DOHH2 (cell line): ENCODE results near the gene DCTN5.

Experiments
- H3F3A ChIP-seq: fragments of 200-600 bp; sonication (generic), shearing (Covaris generic); 2 replicates; pipeline ENCODE4 v1.6.0; 2016; ENCODE audit warnings: antibody characterized with exemption, mild to moderate bottlenecking; ENCODE audit not compliant: control insufficient read depth, insufficient read depth
- H3K27ac ChIP-seq: fragments of 200-600 bp; sonication (generic); 2 replicates; pipeline ENCODE4 v1.5.1; 2014; ENCODE audit warnings: low read depth, mild to moderate bottlenecking, low read length, moderate library complexity
- H3K27me3 ChIP-seq: fragments of 200-600 bp; sonication (generic); 2 replicates; pipeline ENCODE4 v1.6.1; 2014; ENCODE audit warnings: mild to moderate bottlenecking, low read length, mixed read lengths; ENCODE audit not compliant: control insufficient read depth
- H3K36me3 ChIP-seq: fragments of 200-600 bp; sonication (generic); 2 replicates; pipeline ENCODE4 v1.6.1; 2014; ENCODE audit warnings: mild to moderate bottlenecking, low read length, moderate library complexity, mixed read lengths; ENCODE audit not compliant: control insufficient read depth
- H3K4me1 ChIP-seq: fragments of 200-600 bp; sonication (generic); 2 replicates; pipeline ENCODE4 v1.6.1; 2014; ENCODE audit warnings: mild to moderate bottlenecking, low read length, mixed read lengths; ENCODE audit not compliant: control insufficient read depth
- H3K4me2 ChIP-seq: fragments of 200-600 bp; sonication (generic); 2 replicates; pipeline ENCODE4 v1.6.0; 2014; ENCODE audit warnings: mild to moderate bottlenecking, low read length, moderate library complexity
- H3K4me3 ChIP-seq: fragments of 200-600 bp; sonication (generic); 2 replicates; pipeline ENCODE4 v1.5.1; 2014; ENCODE audit warnings: mild to moderate bottlenecking, low read length, mixed read lengths
- H3K79me2 ChIP-seq: fragments of 200-600 bp; sonication (generic); 2 replicates; pipeline ENCODE4 v1.6.1; 2014; ENCODE audit warnings: mild to moderate bottlenecking, low read length, mixed read lengths; ENCODE audit not compliant: control insufficient read depth
- H3K9me2 ChIP-seq: fragments of 200-600 bp; sonication (generic); replicated peaks from 2 replicates; pipeline ENCODE4 v1.6.1; 2014; ENCODE audit warnings: mild to moderate bottlenecking, low read length, mixed read lengths; ENCODE audit not compliant: control insufficient read depth
- H3K9me3 ChIP-seq: fragments of 200-600 bp; sonication (generic); 2 replicates; pipeline ENCODE4 v1.6.1; 2014; ENCODE audit warnings: antibody characterized with exemption, low read length, mixed read lengths; ENCODE audit not compliant: control insufficient read depth, insufficient read depth
- H4K20me1 ChIP-seq: fragments of 200-600 bp; sonication (generic); 2 replicates; pipeline ENCODE4 v1.6.0; 2014; ENCODE audit warnings: low read depth, mild to moderate bottlenecking, antibody characterized with exemption, low read length, moderate library complexity; ENCODE audit not compliant: control insufficient read depth, insufficient read depth
- CTCF ChIP-seq: fragments of 200-600 bp; sonication (generic); IDR thresholded peaks from one replicate; pipeline ENCODE4 v1.5.1; 2014; ENCODE audit warnings: antibody characterized with exemption, mild to moderate bottlenecking, low read depth, low read length; ENCODE audit not compliant: poor library complexity, severe bottlenecking
- EZH2phosphoT487 ChIP-seq: fragments of 200-600 bp; sonication (generic); IDR thresholded peaks from 2 replicates; pipeline ENCODE4 v1.6.1; 2017; ENCODE audit warnings: borderline replicate concordance, mild to moderate bottlenecking, antibody characterized with exemption, low read length, moderate library complexity, mixed read lengths

Gene DCTN5

GRCh38 chr16:23724096-23724784 is 83.0 kb downstream of the DCTN5 start:
- H4K20me1 ChIP-seq: no peaks in the 10 kb centered on the region
- no peak for TF ChIP-seq CTCF
- H3K79me2 ChIP-seq: no peaks in the 10 kb centered on the region
- no peaks in the 10 kb centered on the region for H3F3A ChIP-seq
- no peak overlapping the region for H3K27ac ChIP-seq
- no peak overlapping the region for H3K4me3 ChIP-seq
- H3K9me3 ChIP-seq: no peaks in the 10 kb centered on the region
- H3K4me2 ChIP-seq: no peak overlapping the region
- H3K9me2 ChIP-seq: no peaks in the 10 kb centered on the region
- no peaks in the 10 kb centered on the region for H3K36me3 ChIP-seq
- H3K27me3 ChIP-seq: no peaks in the 10 kb centered on the region
- H3K4me1 ChIP-seq: 0 out of 2 replicates have a peak, but pooled peaks cover 2% of the 10 kb centered on the region

GRCh38 chr16:23724785-23725131 is 83.5 kb downstream of the DCTN5 start:
- no peaks in the 10 kb centered on the region for H3K79me2 ChIP-seq
- no peaks in the 10 kb centered on the region for H4K20me1 ChIP-seq
- no peaks in the 10 kb centered on the region for H3K27me3 ChIP-seq
- H3K27ac ChIP-seq: no peak overlapping the region
- H3K9me2 ChIP-seq: no peaks in the 10 kb centered on the region
- no peak overlapping the region for H3K4me2 ChIP-seq
- H3K4me3 ChIP-seq: no peak overlapping the region
- no peaks in the 10 kb centered on the region for H3F3A ChIP-seq
- 0 out of 2 replicates have a peak, but pooled peaks cover 2% of the 10 kb centered on the region for H3K4me1 ChIP-seq
- no peaks in the 10 kb centered on the region for H3K36me3 ChIP-seq
- TF ChIP-seq EZH2phosphoT487 (no peak), CTCF (no peak)
- no peaks in the 10 kb centered on the region for H3K9me3 ChIP-seq

GRCh38 chr16:23726710-23727109 is 85.4 kb downstream of the DCTN5 start:
- Histone ChIP-seq H3K4me2 (no peak overlapping the region), H3K27ac (no peak overlapping the region), H3K79me2 (no peaks in the 10 kb centered on the region), H3K27me3 (no peaks in the 10 kb centered on the region), H3K36me3 (no peaks in the 10 kb centered on the region), H3F3A (no peaks in the 10 kb centered on the region), H3K4me3 (no peak overlapping the region), H3K4me1 (0 out of 2 replicates have a peak, but pooled peaks cover 2% of the 10 kb centered on the region), H3K9me2 (no peaks in the 10 kb centered on the region), H3K9me3 (no peaks in the 10 kb centered on the region), H4K20me1 (no peaks in the 10 kb centered on the region)
- TF ChIP-seq CTCF: no peak
- no peak for TF ChIP-seq EZH2phosphoT487
